CD4-positive, alpha-beta T cell (primary cell): ENCODE measurements around the gene C10orf71. TPM values are rescaled to one million over a fixed set of nuclear protein-coding genes. Genes with fewer than 3 reads are reported as not detected.
A peak's percentile ranks its signal among the peaks of the same experiment; 100 is the strongest.

Experiments
- ATAC-seq: fragments of 200-7000 bp; cut with Tn5 transposase; one replicate; pipeline ENCODE4 v1.10.0; 2022; ENCODE audit warnings: mild to moderate bottlenecking; ENCODE audit not compliant: poor library complexity
- CTCF ChIA-PET: fragments of 350-600 bp; sonication (Branson Sonifier 250); formaldehyde crosslinking; loops from one replicate; lab custom pipeline; 2021; ENCODE audit warnings: antibody characterized with exemption, inconsistent platforms; lab: Charles Lee
- POLR2A ChIA-PET: fragments of 350-600 bp; sonication (Branson Sonifier 250); formaldehyde crosslinking; loops from one replicate; lab custom pipeline; 2021; ENCODE audit warnings: antibody characterized with exemption, inconsistent platforms; lab: Charles Lee
- DNase-seq, 14 experiments: peaks; one replicate each; pipeline ENCODE4 v3.0.0-alpha.2; 2013 to 2020; ENCODE audit warnings: mixed read lengths in 2 of 14
- H3K27ac ChIP-seq, 2 donors: one replicate each; pipeline versions ENCODE4 v1.5.1 to v1.7.0; 2013; ENCODE audit warnings: low read length in 2 of 2, low read depth in 1 of 2, mild to moderate bottlenecking in 1 of 2
- H3K27me3 ChIP-seq, 2 experiments: 1 replicate in 1 of 2; 2 replicates in 1 of 2; pipeline versions ENCODE4 v1.6.1 to v1.7.0; 2013; ENCODE audit warnings: low read length in 2 of 2, control low read depth in 1 of 2, mild to moderate bottlenecking in 1 of 2, moderate library complexity in 1 of 2; ENCODE audit not compliant: insufficient read depth in 2 of 2, control insufficient read depth in 1 of 2
- H3K36me3 ChIP-seq: one replicate; pipeline ENCODE4 v1.6.1; 2013; ENCODE audit warnings: low read length, control low read depth; ENCODE audit not compliant: insufficient read depth
- H3K4me1 ChIP-seq: one replicate; pipeline ENCODE4 v1.6.1; 2013; ENCODE audit warnings: low read length, control low read depth; ENCODE audit not compliant: insufficient read depth
- H3K4me3 ChIP-seq: one replicate; pipeline ENCODE4 v1.5.1; 2013; ENCODE audit warnings: mild to moderate bottlenecking, low read length, moderate library complexity
- H3K9me3 ChIP-seq, 2 experiments: 1 replicate in 1 of 2; 2 replicates in 1 of 2; pipeline versions ENCODE4 v1.6.1 to v1.7.0; 2013; ENCODE audit warnings: low read length in 2 of 2, mild to moderate bottlenecking in 2 of 2, control low read depth in 1 of 2, moderate library complexity in 1 of 2; ENCODE audit not compliant: control insufficient read depth in 1 of 2, insufficient read depth in 1 of 2
- H3K27ac Mint-ChIP-seq: one replicate; pipeline ENCODE4 v1.8.0; 2020; ENCODE audit warnings: mixed read lengths
- H3K27me3 Mint-ChIP-seq: one replicate; pipeline ENCODE4 v1.8.0; 2021; ENCODE audit warnings: mixed read lengths
- H3K36me3 Mint-ChIP-seq: one replicate; pipeline ENCODE4 v1.8.0; 2021; ENCODE audit warnings: low read depth, mixed read lengths
- H3K4me1 Mint-ChIP-seq: one replicate; pipeline ENCODE4 v1.8.0; 2021; ENCODE audit warnings: low read depth, mixed read lengths
- H3K4me3 Mint-ChIP-seq: one replicate; pipeline ENCODE4 v1.8.0; 2020; ENCODE audit warnings: mild to moderate bottlenecking, mixed read lengths
- H3K9me3 Mint-ChIP-seq: one replicate; pipeline ENCODE4 v1.8.0; 2020; ENCODE audit warnings: mixed read lengths
- CTCF ChIP-seq: fragments of 200-600 bp; IDR thresholded peaks from one replicate; pipeline ENCODE4 v1.8.0; 2022; ENCODE audit warnings: antibody characterized with exemption, mild to moderate bottlenecking
- intact Hi-C, 2 experiments: fragments of 100-400 bp; cut with DNase I in 1 of 2; cut with micrococcal nuclease in 1 of 2; formaldehyde crosslinking; loops; one replicate each; pipeline versions ENCODE4 v1.15.1 to v1.9.0; 2023 to 2025; cut with DNase I, micrococcal nuclease
- total RNA-seq, 174 experiments: library from RNA in 2 of 174; stranded (reverse) in 2 of 174; gene quantifications; one replicate each; pipeline ENCODE4 v1.2.3 and lab custom pipeline; 2021 to 2026

The C10orf71 gene
- total RNA-seq, 2 experiments from 2014 or later, result not detected

- ChIA-PET POLR2A (no interaction called here), CTCF (no interaction called here)
- H3K36me3 ChIP-seq, result no peaks in the 10 kb centered on the region
- H3K4me1 Mint-ChIP-seq, result no peaks in the 10 kb centered on the region
- peak in 1 of 14 experiments; percentile 23 for DNase-seq
- no peak overlapping the region for H3K4me3 ChIP-seq
- no peak overlapping the region for H3K27ac Mint-ChIP-seq
- H3K9me3 Mint-ChIP-seq, result no peaks in the 10 kb centered on the region
- no peak for TF ChIP-seq CTCF
- intact Hi-C loops, result no loop called here
- no peak for ATAC-seq
- H3K27ac ChIP-seq, result no peak overlapping the region
- no peaks in the 10 kb centered on the region for H3K27me3 Mint-ChIP-seq
- no peak overlapping the region for H3K4me3 Mint-ChIP-seq
- no peaks in the 10 kb centered on the region for H3K4me1 ChIP-seq
- no peaks in the 10 kb centered on the region for H3K27me3 ChIP-seq
- H3K36me3 Mint-ChIP-seq, result no peaks in the 10 kb centered on the region
- peaks cover 0 to 9% of the 10 kb centered on the region in 2 experiments for H3K9me3 ChIP-seq
Observed at GRCh38 chr10:49325916-49326783, 27.2 kb downstream of the C10orf71 start.

GRCh38 chr10:49327036-49327813 is 28.3 kb downstream of the C10orf71 start:
- Mint-ChIP-seq H3K4me1 (no peaks in the 10 kb centered on the region), H3K27me3 (no peaks in the 10 kb centered on the region), H3K4me3 (no peak overlapping the region), H3K27ac (no peak overlapping the region), H3K9me3 (no peaks in the 10 kb centered on the region), H3K36me3 (no peaks in the 10 kb centered on the region)
- Histone ChIP-seq H3K4me1 (no peaks in the 10 kb centered on the region), H3K36me3 (no peaks in the 10 kb centered on the region), H3K9me3 (peaks cover 0 to 15% of the 10 kb centered on the region in 2 experiments), H3K27ac (no peak overlapping the region), H3K27me3 (no peaks in the 10 kb centered on the region), H3K4me3 (no peak overlapping the region)
- ChIA-PET POLR2A (no interaction called here), CTCF (no interaction called here)
- DNase-seq (peak in 1 of 14 experiments; percentile 11), ATAC-seq (no peak)
- intact Hi-C loops, result no loop called here
- TF ChIP-seq CTCF, result no peak

DNA sequence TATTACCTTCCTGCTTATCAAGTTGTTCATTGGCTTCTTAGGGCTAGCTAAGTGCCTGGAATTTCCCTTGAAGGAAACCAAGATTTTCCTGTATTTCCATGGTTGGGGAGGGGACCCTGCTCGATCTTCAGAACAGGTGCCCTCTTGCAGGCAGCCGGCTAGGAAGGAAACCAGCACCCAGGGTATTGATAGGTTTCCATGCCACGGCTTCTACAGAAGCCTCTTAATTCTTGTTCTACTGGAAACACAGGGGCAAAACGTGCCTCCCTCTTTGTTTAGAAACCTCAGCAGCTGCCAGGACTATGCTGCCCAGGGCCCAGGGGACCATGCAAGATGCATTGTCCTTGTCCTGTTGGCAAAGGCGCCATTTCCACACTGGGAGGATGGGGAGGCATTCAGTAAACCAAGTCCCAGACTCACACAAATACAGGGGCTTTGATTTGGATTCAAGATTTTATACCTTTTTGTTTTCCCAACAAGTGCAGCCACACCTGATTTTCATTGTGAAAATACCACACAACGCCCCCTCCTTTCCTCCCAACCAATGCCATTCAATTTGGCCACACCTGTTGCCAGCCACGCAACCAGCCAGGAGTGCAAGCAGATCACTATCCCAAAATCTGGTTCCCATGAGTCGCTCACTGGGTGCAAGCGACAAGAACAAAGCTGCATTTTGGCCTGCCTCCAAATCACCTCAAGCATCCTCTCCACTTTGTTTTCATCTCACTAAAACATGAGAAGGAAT is 29.6 kb downstream of the C10orf71 start:
- no peak overlapping the region for H3K4me3 Mint-ChIP-seq
- H3K9me3 ChIP-seq, result peaks cover 0 to 15% of the 10 kb centered on the region in 2 experiments
- ATAC-seq (no peak), DNase-seq (no peak)
- intact Hi-C loops, result no loop called here
- H3K27ac ChIP-seq, result no peak overlapping the region
- H3K36me3 ChIP-seq, result no peaks in the 10 kb centered on the region
- no peak for TF ChIP-seq CTCF
- no peaks in the 10 kb centered on the region for H3K4me1 Mint-ChIP-seq
- CTCF ChIA-PET, result no interaction called here
- H3K27me3 Mint-ChIP-seq, result no peaks in the 10 kb centered on the region
- no peak overlapping the region for H3K27ac Mint-ChIP-seq
- H3K27me3 ChIP-seq, result no peaks in the 10 kb centered on the region
- POLR2A ChIA-PET, result no interaction called here
- no peaks in the 10 kb centered on the region for H3K4me1 ChIP-seq
- H3K36me3 Mint-ChIP-seq, result no peaks in the 10 kb centered on the region
- H3K9me3 Mint-ChIP-seq, result no peaks in the 10 kb centered on the region
- H3K4me3 ChIP-seq, result no peak overlapping the region
